ENCODE data around the gene SNURF.
"Not testable (repeated sequence)": the region's sequence is repeated elsewhere in the genome, so short reads cannot be mapped to it uniquely, and the experiment has no call there.

SNURF gene

DNA sequence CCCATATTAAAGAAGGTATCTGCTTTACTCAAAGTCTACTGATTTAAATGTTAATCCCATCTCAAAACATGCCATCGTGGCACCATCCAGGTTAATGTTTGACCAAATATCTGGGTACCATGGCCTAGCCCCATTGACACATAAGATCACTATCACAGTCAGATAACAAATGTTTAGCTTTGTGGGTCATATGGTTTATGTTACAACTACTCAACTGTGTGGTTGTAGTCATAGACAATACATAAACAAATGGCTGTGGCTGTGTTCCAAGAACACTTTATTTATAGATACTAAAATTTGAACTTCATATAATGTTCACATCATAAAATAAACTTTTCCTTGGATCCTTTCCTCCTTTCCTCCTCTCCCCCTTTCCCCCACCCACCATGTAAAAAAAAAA is 9.8 kb upstream of the SNURF start:
- H3K4me3 ChIP-seq (ENCODE audit: low read length), result no peak overlapping the region
- H3K4me1 ChIP-seq (ENCODE audit: control insufficient read depth, insufficient read depth, low read length), result no peaks in the 10 kb centered on the region
- H3K36me3 ChIP-seq (ENCODE audit: control insufficient read depth, insufficient read depth, low read length), result no peaks in the 10 kb centered on the region
- H3K27me3 ChIP-seq (ENCODE audit: control insufficient read depth, insufficient read depth, low read length), result no peaks in the 10 kb centered on the region
- no peaks in the 10 kb centered on the region for H3K9me3 ChIP-seq (ENCODE audit: control insufficient read depth, low read length)
- no peak overlapping the region for H3K9ac ChIP-seq (ENCODE audit: low read length)

DNA sequence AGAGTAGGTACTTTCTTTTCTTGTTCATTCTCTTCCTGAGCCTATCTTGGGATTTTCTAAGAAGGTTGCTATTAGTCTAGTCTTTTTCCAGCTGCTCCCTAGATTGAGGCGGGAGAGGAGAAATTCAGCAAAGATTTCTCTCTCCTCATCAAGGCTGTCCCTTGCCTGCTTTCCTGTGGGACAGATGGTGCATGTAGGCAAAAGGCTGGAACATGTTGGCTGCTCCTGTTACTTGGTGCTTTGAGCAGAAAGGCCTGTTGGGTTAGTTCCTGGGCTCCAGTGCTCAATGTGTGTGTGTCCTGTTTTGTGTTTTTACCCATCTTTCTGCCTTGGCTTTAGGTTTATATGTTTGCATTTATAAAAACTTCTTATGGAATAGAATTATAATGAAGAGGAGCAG is 9.1 kb upstream of the SNURF start:
- no peaks in the 10 kb centered on the region for H3K36me3 ChIP-seq (ENCODE audit: control insufficient read depth, insufficient read depth, low read length)
- H3K4me1 ChIP-seq (ENCODE audit: control insufficient read depth, insufficient read depth, low read length), result no peaks in the 10 kb centered on the region
- no peaks in the 10 kb centered on the region for H3K27me3 ChIP-seq (ENCODE audit: control insufficient read depth, insufficient read depth, low read length)
- H3K4me3 ChIP-seq (ENCODE audit: low read length), result no peak overlapping the region
- no peak overlapping the region for H3K9ac ChIP-seq (ENCODE audit: low read length)
- H3K9me3 ChIP-seq (ENCODE audit: control insufficient read depth, low read length), result no peaks in the 10 kb centered on the region

DNA sequence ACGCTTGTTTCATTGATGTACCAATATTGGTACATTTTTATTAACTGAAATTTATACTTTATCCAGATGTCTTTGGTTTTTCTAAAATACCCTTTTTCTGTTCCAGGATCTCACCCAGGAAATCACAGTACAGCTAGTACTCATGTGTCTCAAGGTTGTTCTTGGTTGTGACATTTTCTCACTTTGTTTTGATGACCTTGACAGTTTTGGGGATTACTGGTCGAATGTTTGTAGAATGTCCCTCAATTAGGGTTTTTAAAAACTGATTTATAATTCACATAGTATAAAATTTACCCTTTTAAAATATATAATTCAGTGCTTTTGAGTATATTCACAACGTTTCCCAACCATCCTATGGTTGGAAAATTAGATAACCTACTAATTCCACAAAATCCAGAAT is 6.3 kb upstream of the SNURF start:
- Histone ChIP-seq H3K4me1 (ENCODE audit: control insufficient read depth, insufficient read depth, low read length) (no peaks in the 10 kb centered on the region), H3K9ac (ENCODE audit: low read length) (no peak overlapping the region), H3K36me3 (ENCODE audit: control insufficient read depth, insufficient read depth, low read length) (no peaks in the 10 kb centered on the region), H3K9me3 (ENCODE audit: control insufficient read depth, low read length) (no peaks in the 10 kb centered on the region), H3K27me3 (ENCODE audit: control insufficient read depth, insufficient read depth, low read length) (no peaks in the 10 kb centered on the region), H3K4me3 (ENCODE audit: low read length) (no peak overlapping the region)

DNA sequence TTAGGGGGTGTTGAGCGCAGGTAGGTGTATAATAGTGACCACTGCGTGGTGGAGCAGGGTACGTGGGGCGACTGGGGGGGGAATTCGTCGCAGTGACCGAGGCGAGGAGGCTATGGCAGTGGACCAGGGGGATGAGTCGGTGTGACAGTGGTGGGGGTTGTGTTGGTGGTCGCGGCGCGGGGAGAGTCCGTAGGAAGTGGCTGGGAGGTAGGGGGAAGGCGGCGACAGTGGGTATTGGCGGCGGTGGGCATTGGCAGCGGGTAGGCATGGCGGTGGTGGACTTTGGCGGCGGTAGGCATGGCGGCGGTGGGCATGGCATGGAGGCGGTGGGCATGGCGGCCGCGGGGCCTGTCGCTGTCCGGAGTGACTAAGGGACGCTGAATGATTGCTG is 739 bp downstream of the SNURF start:
- Histone ChIP-seq H3K9ac (ENCODE audit: low read length) (peak overlapping the region; percentile 84), H3K9me3 (ENCODE audit: control insufficient read depth, low read length) (no peaks in the 10 kb centered on the region), H3K36me3 (ENCODE audit: control insufficient read depth, insufficient read depth, low read length) (no peaks in the 10 kb centered on the region), H3K27me3 (ENCODE audit: control insufficient read depth, insufficient read depth, low read length) (no peaks in the 10 kb centered on the region), H3K4me3 (ENCODE audit: low read length) (peak overlapping the region; percentile 84), H3K4me1 (ENCODE audit: control insufficient read depth, insufficient read depth, low read length) (no peaks in the 10 kb centered on the region)

DNA sequence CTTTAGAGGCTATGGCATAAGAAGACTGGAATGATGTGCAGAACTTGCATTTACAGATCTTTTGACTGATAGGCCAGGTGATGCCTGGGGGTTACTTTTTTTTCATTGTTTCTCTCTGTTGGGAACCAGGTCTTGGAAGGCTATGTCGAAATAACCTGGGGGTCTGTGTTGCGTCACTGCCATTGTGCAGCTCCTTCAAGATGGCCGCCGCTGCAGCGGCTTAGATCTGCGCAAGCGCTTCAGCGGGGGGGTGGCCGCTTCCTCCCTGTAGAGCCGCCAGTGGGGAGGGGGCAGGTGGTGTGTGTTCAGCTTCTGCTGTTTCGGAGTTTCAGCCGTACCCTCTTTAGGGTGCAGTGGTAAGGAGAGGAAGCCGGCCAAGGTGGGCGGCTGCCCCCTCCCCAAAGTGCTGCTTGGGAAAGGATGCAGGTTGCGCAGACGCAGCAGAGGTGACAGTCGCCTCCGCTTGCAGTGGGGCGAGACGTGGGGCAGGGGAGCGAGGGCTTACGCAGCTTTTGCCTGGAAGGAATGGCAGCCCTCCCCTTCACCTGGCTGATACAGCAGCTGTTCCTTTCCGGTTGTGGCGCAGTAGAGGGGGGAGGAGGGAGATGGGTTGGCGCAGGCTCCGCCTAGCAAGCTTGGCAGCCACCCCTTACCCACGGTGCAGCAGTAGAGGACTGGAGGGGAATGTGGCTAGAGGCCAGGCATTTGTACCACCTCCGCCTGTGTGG is 1.5 kb downstream of the SNURF start:
- Histone ChIP-seq H3K36me3 (ENCODE audit: control insufficient read depth, insufficient read depth, low read length) (no peaks in the 10 kb centered on the region), H3K4me1 (ENCODE audit: control insufficient read depth, insufficient read depth, low read length) (no peaks in the 10 kb centered on the region), H3K27me3 (ENCODE audit: control insufficient read depth, insufficient read depth, low read length) (no peaks in the 10 kb centered on the region), H3K9ac (ENCODE audit: low read length) (peak overlapping the region; percentile 84), H3K4me3 (ENCODE audit: low read length) (peak overlapping the region; percentile 84), H3K9me3 (ENCODE audit: control insufficient read depth, low read length) (no peaks in the 10 kb centered on the region)

DNA sequence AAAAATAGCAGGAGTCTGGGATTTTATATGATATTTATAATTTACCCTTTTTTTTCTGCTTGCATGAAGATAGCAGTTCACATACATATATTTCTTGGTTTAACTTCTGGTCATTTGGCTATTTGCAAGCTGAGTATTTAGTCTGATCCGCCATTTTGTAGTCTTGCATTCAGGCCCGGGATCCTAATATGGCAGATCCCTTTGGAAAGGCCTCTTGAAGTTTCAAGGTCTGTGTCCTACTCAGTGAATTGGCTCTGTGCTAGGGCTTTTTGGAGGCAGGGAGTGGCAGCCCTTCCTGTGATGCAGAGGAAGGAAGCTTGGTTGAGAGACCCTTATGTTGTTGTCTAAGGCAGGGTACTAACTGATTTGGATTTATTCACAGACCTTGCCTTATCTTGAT is 2.9 kb downstream of the SNURF start:
- Histone ChIP-seq H3K4me1 (ENCODE audit: control insufficient read depth, insufficient read depth, low read length) (no peaks in the 10 kb centered on the region), H3K9me3 (ENCODE audit: control insufficient read depth, low read length) (no peaks in the 10 kb centered on the region), H3K4me3 (ENCODE audit: low read length) (no peak overlapping the region), H3K36me3 (ENCODE audit: control insufficient read depth, insufficient read depth, low read length) (no peaks in the 10 kb centered on the region), H3K27me3 (ENCODE audit: control insufficient read depth, insufficient read depth, low read length) (no peaks in the 10 kb centered on the region), H3K9ac (ENCODE audit: low read length) (no peak overlapping the region)

DNA sequence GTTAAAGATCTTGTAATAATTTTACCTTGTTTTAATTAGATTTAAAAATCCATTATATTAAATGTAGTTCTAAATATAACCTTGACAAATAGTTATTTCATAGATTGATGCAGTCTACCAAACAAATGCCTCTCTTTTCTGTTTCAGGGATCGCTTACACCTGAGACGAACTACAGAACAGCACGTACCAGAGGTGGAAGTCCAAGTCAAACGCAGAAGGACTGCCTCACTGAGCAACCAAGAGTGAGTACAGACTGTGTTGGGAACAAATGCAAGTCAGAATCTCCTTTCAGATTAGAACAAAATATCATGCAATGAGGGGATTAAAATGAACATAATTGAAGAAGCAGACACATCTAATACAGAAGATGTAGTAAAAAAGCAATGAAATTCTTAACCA is 7.2 kb downstream of the SNURF start:
- Histone ChIP-seq H3K27me3 (ENCODE audit: control insufficient read depth, insufficient read depth, low read length) (no peaks in the 10 kb centered on the region), H3K9me3 (ENCODE audit: control insufficient read depth, low read length) (no peaks in the 10 kb centered on the region), H3K4me1 (ENCODE audit: control insufficient read depth, insufficient read depth, low read length) (no peaks in the 10 kb centered on the region), H3K9ac (ENCODE audit: low read length) (no peak overlapping the region), H3K36me3 (ENCODE audit: control insufficient read depth, insufficient read depth, low read length) (no peaks in the 10 kb centered on the region), H3K4me3 (ENCODE audit: low read length) (no peak overlapping the region)

DNA sequence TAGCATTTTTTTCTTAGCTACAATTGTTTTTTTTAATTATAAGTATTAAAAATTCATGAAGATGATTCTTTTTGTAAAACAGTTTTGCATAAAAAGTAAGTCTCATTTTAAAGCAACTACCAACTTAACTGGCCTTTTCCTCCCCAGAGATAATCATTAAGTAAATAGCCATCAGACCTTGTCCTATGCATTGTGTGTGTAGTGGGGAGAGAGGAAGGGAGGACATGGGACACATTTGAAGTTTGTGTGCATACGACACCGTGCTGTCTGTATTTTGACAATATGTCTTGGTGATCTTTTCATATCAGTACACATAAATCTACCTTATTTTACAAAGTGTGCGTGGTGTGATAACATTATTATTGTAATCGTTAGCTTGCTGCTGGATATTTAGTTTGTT is 8.1 kb downstream of the SNURF start:
- H3K4me1 ChIP-seq (ENCODE audit: control insufficient read depth, insufficient read depth, low read length), result no peaks in the 10 kb centered on the region
- H3K9ac ChIP-seq (ENCODE audit: low read length), result no peak overlapping the region
- H3K27me3 ChIP-seq (ENCODE audit: control insufficient read depth, insufficient read depth, low read length), result no peaks in the 10 kb centered on the region
- no peaks in the 10 kb centered on the region for H3K36me3 ChIP-seq (ENCODE audit: control insufficient read depth, insufficient read depth, low read length)
- no peaks in the 10 kb centered on the region for H3K9me3 ChIP-seq (ENCODE audit: control insufficient read depth, low read length)
- no peak overlapping the region for H3K4me3 ChIP-seq (ENCODE audit: low read length)

DNA sequence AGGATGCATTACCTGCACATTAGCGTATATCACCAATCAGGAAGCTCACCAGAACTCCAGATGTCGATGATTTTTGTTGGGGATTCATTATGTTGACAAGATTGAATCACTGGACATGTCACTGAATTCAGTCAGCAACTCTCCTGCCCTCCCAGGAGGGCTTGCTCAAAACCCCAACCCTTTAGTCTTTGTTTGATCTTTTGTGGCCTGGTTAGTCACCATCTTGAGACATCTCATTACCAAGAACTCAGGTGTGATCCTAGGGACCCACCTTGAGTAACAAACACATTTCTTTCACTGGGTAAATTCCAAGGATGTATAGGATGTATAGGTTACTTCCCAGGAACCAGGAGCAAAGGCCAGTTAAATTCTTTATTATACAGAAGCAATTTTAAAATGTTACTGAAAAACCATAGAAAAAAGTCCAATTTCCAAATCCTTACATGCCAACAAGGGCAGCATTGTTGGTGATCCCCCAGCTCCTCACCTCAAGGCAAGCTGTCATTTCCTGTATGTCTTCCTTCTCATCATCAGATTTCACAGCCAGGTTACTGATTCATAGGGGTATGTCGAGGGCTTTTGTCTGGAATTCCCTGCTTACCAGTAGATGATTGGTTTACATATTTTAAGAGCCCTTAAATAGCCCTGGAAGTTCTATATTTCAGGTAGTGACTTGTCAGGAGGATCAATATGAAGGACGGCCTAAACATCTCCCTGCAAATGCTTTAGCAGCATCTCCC is 11.7 kb downstream of the SNURF start:
- no peaks in the 10 kb centered on the region for H3K36me3 ChIP-seq (ENCODE audit: control insufficient read depth, insufficient read depth, low read length)
- no peak overlapping the region for H3K4me3 ChIP-seq (ENCODE audit: low read length)
- H3K4me1 ChIP-seq (ENCODE audit: control insufficient read depth, insufficient read depth, low read length), result no peaks in the 10 kb centered on the region
- no peaks in the 10 kb centered on the region for H3K9me3 ChIP-seq (ENCODE audit: control insufficient read depth, low read length)
- no peak overlapping the region for H3K9ac ChIP-seq (ENCODE audit: low read length)
- H3K27me3 ChIP-seq (ENCODE audit: control insufficient read depth, insufficient read depth, low read length), result no peaks in the 10 kb centered on the region

DNA sequence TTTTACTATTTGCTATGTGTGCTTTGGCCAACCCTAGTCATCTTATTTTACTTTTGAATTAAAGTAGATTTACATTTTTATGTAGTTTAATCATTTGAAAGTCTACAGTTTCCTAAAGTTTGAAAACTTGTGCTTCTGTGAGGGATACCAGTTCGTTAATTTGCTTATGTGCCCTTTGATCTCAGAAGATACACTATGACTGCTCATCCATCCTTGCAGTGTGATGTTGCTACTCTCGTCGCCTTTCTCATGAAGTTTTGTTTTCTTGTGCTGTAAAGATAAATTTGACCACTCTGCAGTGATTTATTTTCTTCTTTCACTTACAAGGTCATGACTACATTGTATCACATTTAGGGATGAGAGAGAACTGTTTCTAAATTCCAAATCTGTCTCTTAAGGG is 16.3 kb downstream of the SNURF start:
- Histone ChIP-seq H3K4me3 (ENCODE audit: low read length) (no peak overlapping the region), H3K9me3 (ENCODE audit: control insufficient read depth, low read length) (no peaks in the 10 kb centered on the region), H3K27me3 (ENCODE audit: control insufficient read depth, insufficient read depth, low read length) (no peaks in the 10 kb centered on the region), H3K36me3 (ENCODE audit: control insufficient read depth, insufficient read depth, low read length) (no peaks in the 10 kb centered on the region), H3K4me1 (ENCODE audit: control insufficient read depth, insufficient read depth, low read length) (no peaks in the 10 kb centered on the region), H3K9ac (ENCODE audit: low read length) (no peak overlapping the region)

DNA sequence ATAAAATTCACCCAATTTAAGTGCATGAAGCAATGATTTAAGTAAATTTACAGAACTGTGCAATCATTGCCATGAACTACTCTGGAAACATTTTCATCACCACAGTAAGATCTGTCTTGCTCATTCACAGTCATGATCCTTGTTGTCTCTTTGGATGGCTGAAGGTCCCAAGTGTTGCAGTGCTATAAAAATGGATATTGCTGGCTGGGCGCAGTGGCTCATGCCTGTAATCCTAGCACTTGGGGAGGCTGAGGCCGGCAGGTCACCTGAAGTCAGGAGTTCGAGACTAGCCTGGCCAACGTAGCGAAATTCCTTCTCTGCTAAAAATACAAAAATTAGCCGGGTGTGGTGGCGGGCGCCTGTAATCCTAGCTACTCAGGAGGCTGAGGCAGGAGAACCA is 17.0 kb downstream of the SNURF start:
- Histone ChIP-seq H3K9ac (ENCODE audit: low read length) (no peak overlapping the region), H3K27me3 (ENCODE audit: control insufficient read depth, insufficient read depth, low read length) (no peaks in the 10 kb centered on the region), H3K36me3 (ENCODE audit: control insufficient read depth, insufficient read depth, low read length) (no peaks in the 10 kb centered on the region), H3K4me1 (ENCODE audit: control insufficient read depth, insufficient read depth, low read length) (no peaks in the 10 kb centered on the region), H3K4me3 (ENCODE audit: low read length) (no peak overlapping the region), H3K9me3 (ENCODE audit: control insufficient read depth, low read length) (no peaks in the 10 kb centered on the region)

DNA sequence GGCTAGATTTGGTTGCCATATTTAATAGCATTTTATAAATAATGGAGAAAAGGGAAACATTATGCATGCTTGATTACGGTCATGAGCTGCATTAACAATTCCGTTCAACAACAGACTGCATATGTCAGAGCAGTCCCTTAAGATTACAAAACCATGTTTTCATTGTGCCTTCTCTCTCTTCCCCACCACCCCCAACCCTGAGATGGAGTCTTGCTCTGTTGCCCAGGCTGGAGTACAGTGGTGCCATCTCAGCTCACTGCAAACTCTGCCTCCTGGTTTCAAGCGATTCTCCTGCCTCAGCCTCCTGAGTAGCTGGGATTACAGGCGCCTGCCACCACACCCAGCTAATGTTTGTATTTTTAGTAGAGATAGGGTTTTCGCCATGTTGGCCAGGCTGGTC is 17.9 kb downstream of the SNURF start:
- H3K9ac ChIP-seq (ENCODE audit: low read length); H3K4me1 ChIP-seq (ENCODE audit: control insufficient read depth, insufficient read depth, low read length); H3K27me3 ChIP-seq (ENCODE audit: control insufficient read depth, insufficient read depth, low read length); H3K4me3 ChIP-seq (ENCODE audit: low read length); H3K9me3 ChIP-seq (ENCODE audit: control insufficient read depth, low read length); H3K36me3 ChIP-seq (ENCODE audit: control insufficient read depth, insufficient read depth, low read length): not testable (repeated sequence)
